HEK293 (cell line): ENCODE data around the gene IPO13.

Experiments
- MZF1 ChIP-seq: fragments of 450-650 bp; formaldehyde crosslinking; IDR thresholded peaks from 2 replicates; pipeline ENCODE4 v1.5.1; 2017; ENCODE audit warnings: missing biosample characterization, missing genetic modification characterization, borderline replicate concordance
- TCF7L2 ChIP-seq: IDR thresholded peaks from 2 replicates; pipeline ENCODE4 v1.6.1; 2011; ENCODE audit warnings: low read depth, mild to moderate bottlenecking, inconsistent platforms, low read length, moderate library complexity, borderline replicate concordance
- ZEB2 ChIP-seq: fragments of 450-650 bp; formaldehyde crosslinking; IDR thresholded peaks from 2 replicates; pipeline ENCODE4 v1.5.1; 2016; ENCODE audit warnings: missing biosample characterization, missing genetic modification characterization
- ZFP69B ChIP-seq: fragments of 450-650 bp; formaldehyde crosslinking; IDR thresholded peaks from 2 replicates; pipeline ENCODE4 v1.5.1; 2016; ENCODE audit warnings: missing biosample characterization, missing genetic modification characterization
- ZNF221 ChIP-seq: fragments of 450-650 bp; formaldehyde crosslinking; IDR thresholded peaks from 2 replicates; pipeline ENCODE4 v1.5.1; 2017; ENCODE audit warnings: missing biosample characterization, missing genetic modification characterization, borderline replicate concordance
- ZNF362 ChIP-seq: fragments of 450-650 bp; formaldehyde crosslinking; IDR thresholded peaks from 2 replicates; pipeline ENCODE4 v1.5.1; 2016; ENCODE audit warnings: missing biosample characterization, missing genetic modification characterization
- ZNF48 ChIP-seq: fragments of 450-650 bp; formaldehyde crosslinking; IDR thresholded peaks from 2 replicates; pipeline ENCODE4 v1.5.1; 2016; ENCODE audit warnings: missing biosample characterization, missing genetic modification characterization
- TF ChIP-seq, protein P1 (sequence below): fragments of 450-650 bp; formaldehyde crosslinking; IDR thresholded peaks from 2 replicates; pipeline ENCODE4 v1.5.1; 2016; ENCODE audit warnings: missing biosample characterization, missing genetic modification characterization

- TF ChIP-seq ZFP69B (tag by site-specific recombination), result no peak
- TF ChIP-seq, protein P1, sequence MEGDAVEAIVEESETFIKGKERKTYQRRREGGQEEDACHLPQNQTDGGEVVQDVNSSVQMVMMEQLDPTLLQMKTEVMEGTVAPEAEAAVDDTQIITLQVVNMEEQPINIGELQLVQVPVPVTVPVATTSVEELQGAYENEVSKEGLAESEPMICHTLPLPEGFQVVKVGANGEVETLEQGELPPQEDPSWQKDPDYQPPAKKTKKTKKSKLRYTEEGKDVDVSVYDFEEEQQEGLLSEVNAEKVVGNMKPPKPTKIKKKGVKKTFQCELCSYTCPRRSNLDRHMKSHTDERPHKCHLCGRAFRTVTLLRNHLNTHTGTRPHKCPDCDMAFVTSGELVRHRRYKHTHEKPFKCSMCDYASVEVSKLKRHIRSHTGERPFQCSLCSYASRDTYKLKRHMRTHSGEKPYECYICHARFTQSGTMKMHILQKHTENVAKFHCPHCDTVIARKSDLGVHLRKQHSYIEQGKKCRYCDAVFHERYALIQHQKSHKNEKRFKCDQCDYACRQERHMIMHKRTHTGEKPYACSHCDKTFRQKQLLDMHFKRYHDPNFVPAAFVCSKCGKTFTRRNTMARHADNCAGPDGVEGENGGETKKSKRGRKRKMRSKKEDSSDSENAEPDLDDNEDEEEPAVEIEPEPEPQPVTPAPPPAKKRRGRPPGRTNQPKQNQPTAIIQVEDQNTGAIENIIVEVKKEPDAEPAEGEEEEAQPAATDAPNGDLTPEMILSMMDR (tag by site-specific recombination), result no peak
- no peak for TF ChIP-seq TCF7L2
- TF ChIP-seq ZNF221 (tag by site-specific recombination), result no peak
- no peak for TF ChIP-seq ZNF362
- TF ChIP-seq ZNF48, result no peak
- TF ChIP-seq ZEB2 (tag by site-specific recombination), result no peak
- no peak for TF ChIP-seq MZF1
Observed at GRCh38 chr1:43949678-43950077, 2.9 kb downstream of the IPO13 start.
